Measurements from ENCODE around the gene NEURL2. TPM values are rescaled to one million over a fixed set of nuclear protein-coding genes. Genes with fewer than 3 reads are reported as not detected.

Gene NEURL2, protein sequence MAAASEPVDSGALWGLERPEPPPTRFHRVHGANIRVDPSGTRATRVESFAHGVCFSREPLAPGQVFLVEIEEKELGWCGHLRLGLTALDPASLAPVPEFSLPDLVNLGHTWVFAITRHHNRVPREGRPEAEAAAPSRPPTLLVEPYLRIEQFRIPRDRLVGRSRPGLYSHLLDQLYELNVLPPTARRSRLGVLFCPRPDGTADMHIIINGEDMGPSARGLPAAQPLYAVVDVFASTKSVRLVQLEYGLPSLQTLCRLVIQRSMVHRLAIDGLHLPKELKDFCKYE
- total RNA-seq, result 1 to 10 TPM; 7.5 to 9.7 (median 8.8) TPM

GRCh38 chr20:45890985-45891983 lies at the start of gene NEURL2, which contains the start of gene CTSA:
NEURL2 (minus strand) TSS chr20:45891208; CDS start chr20:45890991, 217 bp downstream.
CTSA (plus strand) TSS chr20:45891335; CDS start chr20:45891569, 234 bp downstream.
- intact Hi-C loops (cut with DNase I; ENCODE audit: low total_unique reads), result no loop called here
- peak; percentile 87 to 93 for DNase-seq (ENCODE audit: low spot score in 2 of 2)

DNA sequence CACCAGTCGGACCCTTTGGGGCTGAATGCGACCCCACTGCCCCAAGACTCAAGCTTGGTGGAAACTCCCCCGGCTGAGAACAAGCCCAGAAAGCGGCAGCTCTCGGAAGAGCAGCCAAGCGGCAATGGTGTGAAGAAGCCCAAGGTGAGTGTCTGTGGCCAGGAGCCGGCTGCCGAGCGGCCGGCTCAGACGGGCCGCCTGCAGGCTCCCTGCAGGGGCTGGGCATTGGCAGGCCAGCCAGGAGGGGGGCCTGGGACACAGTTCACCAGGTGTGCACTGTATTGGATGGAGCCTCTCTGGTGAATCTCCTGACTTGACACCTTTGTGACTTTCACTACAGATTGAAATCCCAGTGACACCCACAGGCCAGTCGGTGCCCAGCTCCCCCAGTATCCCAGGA lies 49.5 kb upstream of the NEURL2 start:
- Histone ChIP-seq H3K36me3 (peaks cover 18% of the 10 kb centered on the region), H3K9me3 (no peaks in the 10 kb centered on the region), H3K27me3 (no peaks in the 10 kb centered on the region), H3K4me1 (no peaks in the 10 kb centered on the region), H3K4me3 (no peak overlapping the region), H3K27ac (no peak overlapping the region)
- no peak for DNase-seq (ENCODE audit: low spot score in 2 of 2)
- intact Hi-C loops (cut with DNase I; ENCODE audit: low total_unique reads), result no loop called here
- TF ChIP-seq POLR2AphosphoS5 (IDR thresholded peaks at IDR 0.05), result no peak
- no peak for TF ChIP-seq POLR2A (IDR thresholded peaks at IDR 0.05)

More at GRCh38 chr20:45890985-45891983, at the start of gene NEURL2, which contains the start of gene CTSA:
- H3K27ac ChIP-seq, result peak within 1 kb of the TSS; percentile 79 to 93
- H3K4me1 ChIP-seq, result peaks cover 4 to 11% of the 10 kb centered on the region in 2 donors
- H3K9me3 ChIP-seq, result no peaks in the 10 kb centered on the region
- H3K36me3 ChIP-seq, result no peaks in the 10 kb centered on the region
- peak within 1 kb of the TSS; percentile 81 to 90 (median 86) for H3K4me3 ChIP-seq
- TF ChIP-seq POLR2A (IDR thresholded peaks at IDR 0.05) (no peak), POLR2AphosphoS5 (IDR thresholded peaks at IDR 0.05) (peak; percentile 88 to 97 (median 96))
- TF ChIP-seq, protein P1, sequence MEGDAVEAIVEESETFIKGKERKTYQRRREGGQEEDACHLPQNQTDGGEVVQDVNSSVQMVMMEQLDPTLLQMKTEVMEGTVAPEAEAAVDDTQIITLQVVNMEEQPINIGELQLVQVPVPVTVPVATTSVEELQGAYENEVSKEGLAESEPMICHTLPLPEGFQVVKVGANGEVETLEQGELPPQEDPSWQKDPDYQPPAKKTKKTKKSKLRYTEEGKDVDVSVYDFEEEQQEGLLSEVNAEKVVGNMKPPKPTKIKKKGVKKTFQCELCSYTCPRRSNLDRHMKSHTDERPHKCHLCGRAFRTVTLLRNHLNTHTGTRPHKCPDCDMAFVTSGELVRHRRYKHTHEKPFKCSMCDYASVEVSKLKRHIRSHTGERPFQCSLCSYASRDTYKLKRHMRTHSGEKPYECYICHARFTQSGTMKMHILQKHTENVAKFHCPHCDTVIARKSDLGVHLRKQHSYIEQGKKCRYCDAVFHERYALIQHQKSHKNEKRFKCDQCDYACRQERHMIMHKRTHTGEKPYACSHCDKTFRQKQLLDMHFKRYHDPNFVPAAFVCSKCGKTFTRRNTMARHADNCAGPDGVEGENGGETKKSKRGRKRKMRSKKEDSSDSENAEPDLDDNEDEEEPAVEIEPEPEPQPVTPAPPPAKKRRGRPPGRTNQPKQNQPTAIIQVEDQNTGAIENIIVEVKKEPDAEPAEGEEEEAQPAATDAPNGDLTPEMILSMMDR (IDR thresholded peaks at IDR 0.05), result peak in 1 of 3 donors; percentile 17
- no peaks in the 10 kb centered on the region for H3K27me3 ChIP-seq

GRCh38 chr20:45940053-45940452 lies 49.0 kb upstream of the NEURL2 start:
- no peak overlapping the region for H3K27ac ChIP-seq
- DNase-seq (ENCODE audit: low spot score in 2 of 2), result no peak
- H3K27me3 ChIP-seq, result no peaks in the 10 kb centered on the region
- H3K4me1 ChIP-seq, result no peaks in the 10 kb centered on the region
- no peak for TF ChIP-seq POLR2A (IDR thresholded peaks at IDR 0.05)
- TF ChIP-seq POLR2AphosphoS5 (IDR thresholded peaks at IDR 0.05), result no peak
- TF ChIP-seq, protein P1 (IDR thresholded peaks at IDR 0.05), result no peak
- intact Hi-C loops (cut with DNase I; ENCODE audit: low total_unique reads), result no loop called here
- peaks cover 18% of the 10 kb centered on the region for H3K36me3 ChIP-seq
- H3K9me3 ChIP-seq, result no peaks in the 10 kb centered on the region
- no peak overlapping the region for H3K4me3 ChIP-seq

DNA sequence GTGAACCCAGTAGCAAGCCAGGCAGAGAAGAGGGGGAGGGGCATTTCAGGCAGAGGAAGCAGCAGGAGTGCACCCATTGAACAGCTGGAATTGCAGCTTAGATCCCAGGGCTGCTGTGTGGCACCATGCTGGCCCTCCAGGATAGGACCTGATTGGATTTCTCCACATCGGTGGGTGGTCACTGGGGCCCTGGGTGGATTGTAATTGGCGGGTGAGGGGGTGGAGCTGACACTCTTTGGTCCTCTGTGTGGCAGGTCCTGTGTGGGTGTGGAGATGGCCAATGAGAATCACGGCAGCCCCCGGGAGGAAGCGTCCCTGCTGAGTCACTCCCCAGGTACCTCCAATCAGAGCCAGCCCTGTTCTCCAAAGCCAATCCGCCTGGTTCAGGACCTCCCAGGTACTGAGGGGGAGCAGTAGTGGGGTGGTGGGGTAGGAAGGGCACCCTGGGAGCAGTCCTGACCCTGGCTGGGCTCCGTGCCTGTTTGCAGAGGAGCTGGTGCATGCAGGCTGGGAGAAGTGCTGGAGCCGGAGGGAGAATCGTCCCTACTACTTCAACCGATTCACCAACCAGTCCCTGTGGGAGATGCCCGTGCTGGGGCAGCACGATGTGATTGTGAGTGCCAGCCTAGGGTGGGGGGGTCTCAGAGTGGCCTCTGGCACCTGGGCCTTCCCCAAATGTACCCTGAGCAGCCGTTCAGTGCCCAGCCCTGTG lies 47.9 kb upstream of the NEURL2 start:
- Histone ChIP-seq H3K9me3 (no peaks in the 10 kb centered on the region), H3K36me3 (peaks cover 18% of the 10 kb centered on the region), H3K27ac (no peak overlapping the region), H3K4me3 (no peak overlapping the region), H3K4me1 (no peaks in the 10 kb centered on the region), H3K27me3 (no peaks in the 10 kb centered on the region)
- DNase-seq (ENCODE audit: low spot score in 2 of 2), result no peak
- intact Hi-C loops (cut with DNase I; ENCODE audit: low total_unique reads), result loop anchor here (5.0 kb wide), 1 partner anchor 247 kb away; no protein-coding TSS in a partner anchor
- TF ChIP-seq POLR2AphosphoS5 (IDR thresholded peaks at IDR 0.05), result no peak
- no peak for TF ChIP-seq POLR2A (IDR thresholded peaks at IDR 0.05)
- TF ChIP-seq, protein P1 (IDR thresholded peaks at IDR 0.05), result no peak

DNA sequence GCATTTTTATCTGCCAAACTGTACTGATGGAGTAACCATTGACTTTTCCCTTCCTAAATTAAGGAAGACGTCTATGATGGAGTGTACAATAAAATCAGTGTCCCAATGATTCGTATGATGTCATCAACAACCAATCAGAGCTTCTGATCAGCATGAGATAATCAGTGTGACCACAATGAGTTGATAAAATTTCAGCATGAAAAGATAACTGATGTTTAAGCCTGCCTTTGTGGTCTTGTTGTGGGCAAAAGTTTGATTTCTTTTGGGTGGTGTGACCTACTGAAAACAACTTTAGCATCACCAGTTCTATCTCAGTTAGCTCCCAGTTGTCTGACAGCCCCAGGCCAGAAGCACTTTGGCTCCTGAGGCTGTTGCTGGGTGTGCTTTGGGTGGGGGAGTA lies 46.8 kb upstream of the NEURL2 start:
- Histone ChIP-seq H3K36me3 (peaks cover 10% of the 10 kb centered on the region), H3K9me3 (no peaks in the 10 kb centered on the region), H3K27ac (no peak overlapping the region), H3K4me1 (no peaks in the 10 kb centered on the region), H3K27me3 (no peaks in the 10 kb centered on the region), H3K4me3 (no peak overlapping the region)
- intact Hi-C loops (cut with DNase I; ENCODE audit: low total_unique reads), result loop anchor here (5.0 kb wide), 1 partner anchor 245 kb away; no protein-coding TSS in a partner anchor
- no peak for DNase-seq (ENCODE audit: low spot score in 2 of 2)
- TF ChIP-seq POLR2AphosphoS5 (IDR thresholded peaks at IDR 0.05), result no peak
- TF ChIP-seq POLR2A (IDR thresholded peaks at IDR 0.05), result no peak
- TF ChIP-seq, protein P1 (IDR thresholded peaks at IDR 0.05), result no peak
